GM23338 (cell line): Measurements from ENCODE around the gene TCP10L. TPM values are rescaled to one million over a fixed set of nuclear protein-coding genes. Genes with fewer than 3 reads are reported as not detected.

Source experiments
- ATAC-seq: fragments of 200-7000 bp; cut with Tn5 transposase; 3 replicates; pipeline ENCODE4 v1.9.1; 2020
- DNase-seq: peaks from one replicate; pipeline ENCODE4 v3.0.0-alpha.2; 2015; ENCODE audit warnings: low spot score
- H2AFZ ChIP-seq: fragments of 200-600 bp; sonication (generic); 2 replicates; pipeline ENCODE4 v1.8.0; 2016; ENCODE audit warnings: antibody characterized with exemption, mild to moderate bottlenecking, moderate library complexity
- H3F3A ChIP-seq: fragments of 200-600 bp; sonication (generic); replicated peaks from 2 replicates; pipeline ENCODE4 v1.8.0; 2017; ENCODE audit warnings: antibody characterized with exemption, mixed run types, low read depth
- H3K27ac ChIP-seq: fragments of 200-600 bp; sonication (generic); 2 replicates; pipeline ENCODE4 v1.6.1; 2016; ENCODE audit warnings: low read depth
- H3K27me3 ChIP-seq: fragments of 200-600 bp; sonication (generic); 2 replicates; pipeline ENCODE4 v1.8.0; 2016; ENCODE audit warnings: mild to moderate bottlenecking, mixed run types, moderate library complexity; ENCODE audit not compliant: insufficient read depth
- H3K36me3 ChIP-seq: fragments of 200-600 bp; sonication (generic); 2 replicates; pipeline ENCODE4 v1.8.0; 2016; ENCODE audit warnings: mild to moderate bottlenecking; ENCODE audit not compliant: insufficient read depth
- H3K4me1 ChIP-seq: fragments of 200-600 bp; sonication (generic); 2 replicates; pipeline ENCODE4 v1.8.0; 2016; ENCODE audit warnings: mild to moderate bottlenecking, moderate library complexity; ENCODE audit not compliant: insufficient read depth
- H3K4me2 ChIP-seq: fragments of 200-600 bp; sonication (generic); 2 replicates; pipeline ENCODE4 v1.7.1; 2017; ENCODE audit warnings: mixed run types
- H3K4me3 ChIP-seq: fragments of 200-600 bp; sonication (generic); 2 replicates; pipeline ENCODE4 v1.6.1; 2016; ENCODE audit warnings: mixed run types
- H3K79me2 ChIP-seq: fragments of 200-600 bp; sonication (generic); replicated peaks from 2 replicates; pipeline ENCODE4 v1.8.0; 2017; ENCODE audit warnings: mild to moderate bottlenecking; ENCODE audit not compliant: insufficient read depth
- H3K9me2 ChIP-seq: fragments of 200-600 bp; sonication (generic); 2 replicates; pipeline ENCODE4 v1.8.0; 2017; ENCODE audit not compliant: insufficient read depth
- H4K20me1 ChIP-seq: fragments of 200-600 bp; sonication (generic); replicated peaks from 2 replicates; pipeline ENCODE4 v1.8.0; 2017; ENCODE audit warnings: mild to moderate bottlenecking; ENCODE audit not compliant: insufficient read depth
- H3K27ac Mint-ChIP-seq: 2 replicates; pipeline ENCODE4 v1.8.0; 2020; ENCODE audit warnings: inconsistent platforms, mild to moderate bottlenecking, moderate library complexity, mixed read lengths
- H3K27me3 Mint-ChIP-seq: 3 replicates; pipeline ENCODE4 v1.8.0; 2022; ENCODE audit warnings: low read depth, mild to moderate bottlenecking, moderate library complexity, mixed read lengths, inconsistent platforms; ENCODE audit not compliant: insufficient read depth, poor library complexity
- H3K36me3 Mint-ChIP-seq: 3 replicates; pipeline ENCODE4 v1.8.0; 2021; ENCODE audit warnings: low read depth, mild to moderate bottlenecking, inconsistent platforms, moderate library complexity, mixed read lengths
- H3K4me1 Mint-ChIP-seq: 3 replicates; pipeline ENCODE4 v1.8.0; 2020; ENCODE audit warnings: mild to moderate bottlenecking, inconsistent platforms, mixed read lengths
- H3K4me3 Mint-ChIP-seq: 3 replicates; pipeline ENCODE4 v1.8.0; 2021; ENCODE audit warnings: moderate library complexity, mild to moderate bottlenecking, inconsistent platforms, mixed read lengths
- H3K9me3 Mint-ChIP-seq: 3 replicates; pipeline ENCODE4 v1.8.0; 2020; ENCODE audit warnings: moderate library complexity, mild to moderate bottlenecking, inconsistent platforms, mixed read lengths
- CREB1 ChIP-seq: fragments of 250-450 bp; sonication (Bioruptor Pico); IDR thresholded peaks from 2 replicates; pipeline ENCODE4 v1.5.0; 2020; ENCODE audit warnings: low read depth, mild to moderate bottlenecking, moderate library complexity
- CTCF ChIP-seq, 2 experiments: fragments of 200-600 bp in 1 of 2; sonication (generic) in 1 of 2; conservative IDR thresholded peaks; 2 replicates each; pipeline versions ENCODE4 v1.5.1 to v1.6.1; 2016 to 2017; ENCODE audit warnings: antibody characterized with exemption in 2 of 2, low read depth in 2 of 2, mild to moderate bottlenecking in 2 of 2, moderate library complexity in 1 of 2
- EZH2phosphoT487 ChIP-seq: fragments of 200-600 bp; sonication (generic); IDR thresholded peaks from one replicate; pipeline ENCODE4 v1.8.1; 2018; ENCODE audit warnings: antibody characterized with exemption; ENCODE audit not compliant: unreplicated experiment
- NANOG ChIP-seq: IDR thresholded peaks from 2 replicates; pipeline ENCODE4 v1.6.1; 2016; ENCODE audit warnings: antibody characterized with exemption, borderline replicate concordance
- REST ChIP-seq: IDR thresholded peaks from one replicate; pipeline ENCODE4 v1.6.1; 2018; ENCODE audit warnings: antibody characterized with exemption; ENCODE audit not compliant: unreplicated experiment
- STAT1 ChIP-seq: IDR thresholded peaks from one replicate; pipeline ENCODE4 v1.6.1; 2016; ENCODE audit warnings: antibody characterized with exemption; ENCODE audit not compliant: unreplicated experiment
- polyA plus RNA-seq: library from polyadenylated mRNA; unstranded; fragments of >200 nt; fragmentation: Nextera tagmentation; extraction: Ambion mirVana; gene quantifications from 2 replicates; pipeline ENCODE4 v1.2.1, GENCODE V29; 2016
- total RNA-seq: library from RNA; depleted of rRNA; stranded (reverse); fragments of >200 nt; shearing (Covaris generic); gene quantifications from 2 replicates; pipeline ENCODE4 v1.2.3, GENCODE V29; 2014

TCP10L gene
- total and polyA plus RNA-seq, 2 experiments from 2014 or later, result 0.10 to 0.65 TPM

DNA sequence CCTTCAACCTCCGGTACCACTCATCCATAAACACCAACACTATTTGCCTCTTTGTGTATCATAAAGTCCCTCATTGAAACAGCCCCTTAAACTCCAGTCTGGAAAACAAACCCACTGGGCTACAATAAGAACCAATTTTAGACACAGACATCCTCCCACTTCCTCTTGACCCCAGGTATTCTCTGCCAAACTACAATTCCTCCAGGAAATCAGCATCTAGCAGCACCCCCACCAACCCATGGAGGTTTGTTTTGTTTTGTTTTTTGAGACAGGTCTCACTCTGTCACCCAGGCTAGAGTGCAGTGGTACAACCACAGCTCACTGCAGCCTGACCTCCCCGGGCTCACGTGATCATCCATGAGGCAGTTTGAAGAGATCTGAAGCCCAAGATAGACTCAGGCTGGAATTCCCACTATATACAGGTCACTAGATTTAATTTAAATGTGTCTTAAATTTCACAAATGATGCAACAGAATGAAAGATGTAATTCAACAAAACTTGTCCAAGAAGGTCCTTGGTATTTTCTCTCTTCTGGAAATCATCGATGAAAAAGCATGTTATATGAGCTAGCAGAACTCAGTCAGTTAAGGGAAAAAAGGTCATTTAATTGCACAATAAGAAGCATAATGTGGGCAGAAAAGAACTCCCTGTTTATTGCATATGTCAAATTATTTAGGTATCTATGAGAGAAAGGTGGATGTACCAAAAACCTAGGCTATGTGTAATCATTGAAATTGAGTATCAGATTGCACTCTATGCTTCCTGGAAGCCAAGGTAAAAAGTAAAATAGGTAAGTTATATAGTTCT is 30.3 kb downstream of the TCP10L start:
- Histone ChIP-seq H3K4me2 (no peak overlapping the region), H3K4me3 (no peak overlapping the region), H3K9me2 (no peaks in the 10 kb centered on the region; the same call in 1 of the 2 replicates), H3K36me3 (no peaks in the 10 kb centered on the region), H3K79me2 (no peaks in the 10 kb centered on the region), H3K27me3 (no peaks in the 10 kb centered on the region), H3K27ac (no peak overlapping the region), H3K4me1 (peaks cover 12% of the 10 kb centered on the region), H4K20me1 (no peaks in the 10 kb centered on the region), H3F3A (0 out of 2 replicates have a peak, but pooled peaks cover 2% of the 10 kb centered on the region), H2AFZ (no peak overlapping the region)
- Mint-ChIP-seq H3K9me3 (no peaks in the 10 kb centered on the region), H3K4me3 (no peak overlapping the region), H3K36me3 (no peaks in the 10 kb centered on the region), H3K27ac (no peak overlapping the region), H3K4me1 (peaks cover 33% of the 10 kb centered on the region), H3K27me3 (peaks cover 9% of the 10 kb centered on the region)
- ATAC-seq (no peak), DNase-seq (no peak)
- TF ChIP-seq REST (no peak), CREB1 (CRISPR knock-in tag) (no peak), EZH2phosphoT487 (no peak), STAT1 (no peak), NANOG (no peak), CTCF (conservative IDR thresholded peaks at IDR 0.05; ENCODE audit: low read depth in 2 of 2) (no peak)

DNA sequence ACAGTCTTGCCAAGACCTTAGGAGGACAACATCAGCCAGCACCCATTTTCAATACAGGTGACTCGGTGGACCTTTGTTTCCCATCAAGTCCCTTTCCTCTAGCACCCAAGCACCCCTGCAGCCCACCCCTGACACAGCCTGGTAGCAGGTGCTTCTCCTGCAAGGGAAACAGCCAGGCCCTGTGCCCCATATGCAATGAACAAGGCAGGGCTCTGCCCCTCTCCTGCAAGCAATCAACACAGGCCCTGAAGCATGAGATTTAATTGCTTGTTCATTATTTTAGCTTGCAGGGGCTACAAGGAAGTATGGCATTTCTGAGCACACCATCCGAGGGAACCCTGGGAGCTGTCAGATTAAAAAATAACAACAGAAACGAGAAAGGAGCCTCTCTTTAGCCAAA is 35.4 kb downstream of the TCP10L start:
- no peak for TF ChIP-seq EZH2phosphoT487
- Mint-ChIP-seq H3K4me1 (peaks cover 12% of the 10 kb centered on the region), H3K4me3 (no peak overlapping the region), H3K27ac (no peak overlapping the region), H3K9me3 (no peaks in the 10 kb centered on the region), H3K36me3 (no peaks in the 10 kb centered on the region), H3K27me3 (peaks cover 4% of the 10 kb centered on the region)
- H3K4me1 ChIP-seq, result no peaks in the 10 kb centered on the region; the same call in 1 of the 2 replicates
- ATAC-seq (no peak), DNase-seq (no peak)
- H3K27ac ChIP-seq, result no peak overlapping the region
- H3K27me3 ChIP-seq, result no peaks in the 10 kb centered on the region
- H3K4me3 ChIP-seq, result no peak overlapping the region
- H4K20me1 ChIP-seq, result no peaks in the 10 kb centered on the region
- 0 out of 2 replicates have a peak, but pooled peaks cover 2% of the 10 kb centered on the region for H3F3A ChIP-seq
- no peaks in the 10 kb centered on the region for H3K79me2 ChIP-seq
- H2AFZ ChIP-seq, result no peak overlapping the region
- H3K4me2 ChIP-seq, result no peak overlapping the region
- no peaks in the 10 kb centered on the region for H3K36me3 ChIP-seq
- H3K9me2 ChIP-seq, result no peaks in the 10 kb centered on the region
